CD4-positive, alpha-beta T cell treated with Interleukin-6 for 4 hours (primary cell): ENCODE measurements around the gene ABCG1.

Experiments
- DNase-seq: peaks from one replicate; pipeline ENCODE4 v3.0.0-alpha.2; 2020; ENCODE audit warnings: mixed read lengths

ABCG1 gene

DNA sequence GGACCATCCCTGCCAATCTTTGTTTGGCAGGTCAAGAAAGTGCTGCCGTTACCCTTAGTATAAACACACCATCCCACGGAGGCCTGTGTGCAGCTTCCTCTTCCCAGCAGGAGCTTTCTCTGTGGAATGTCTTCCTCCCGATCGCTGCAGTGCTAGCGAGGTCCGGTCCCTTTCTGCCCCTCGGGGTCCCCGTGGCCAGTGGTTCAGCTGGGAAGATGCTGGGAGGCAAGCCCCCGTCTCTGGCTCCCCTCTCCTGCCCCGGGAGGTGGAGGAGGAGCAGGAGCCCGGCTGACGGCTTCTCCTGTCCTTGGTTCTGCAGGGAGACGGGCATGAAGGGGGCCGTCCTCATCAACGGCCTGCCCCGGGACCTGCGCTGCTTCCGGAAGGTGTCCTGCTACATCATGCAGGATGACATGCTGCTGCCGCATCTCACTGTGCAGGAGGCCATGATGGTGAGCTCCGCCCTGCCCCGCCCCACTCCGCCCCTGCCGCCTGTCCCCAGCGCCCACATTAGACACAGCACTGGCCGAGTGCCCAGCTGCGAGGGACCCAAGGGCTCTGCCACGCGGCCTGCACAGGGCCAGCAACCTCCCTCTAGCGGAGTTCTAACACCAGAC lies 54.2 kb downstream of the ABCG1 start:
- no peak for DNase-seq

DNA sequence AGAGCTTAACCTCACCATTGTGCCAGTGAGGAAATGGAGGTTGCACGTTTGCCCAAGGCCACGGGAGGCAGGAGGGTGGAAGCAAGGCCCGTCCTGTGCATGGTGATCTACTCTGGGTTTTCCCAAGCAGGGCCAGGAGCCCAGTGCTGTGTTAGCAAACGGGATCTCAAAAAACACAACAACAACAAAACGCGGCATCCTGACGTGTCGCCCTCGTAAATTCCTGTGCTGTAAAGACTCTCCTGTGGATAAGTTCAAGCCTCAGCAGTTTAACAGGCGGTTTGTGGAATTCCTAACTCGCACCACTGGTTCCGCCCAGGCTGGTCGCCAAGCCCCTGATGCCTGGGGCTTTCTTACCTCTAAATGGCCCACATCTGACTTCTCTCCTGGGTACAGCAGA lies 57.1 kb downstream of the ABCG1 start:
- DNase-seq, result no peak

- no peak for DNase-seq
These were observed 57.7 kb downstream of the ABCG1 start for GRCh38 chr21:42276526-42277154.

DNA sequence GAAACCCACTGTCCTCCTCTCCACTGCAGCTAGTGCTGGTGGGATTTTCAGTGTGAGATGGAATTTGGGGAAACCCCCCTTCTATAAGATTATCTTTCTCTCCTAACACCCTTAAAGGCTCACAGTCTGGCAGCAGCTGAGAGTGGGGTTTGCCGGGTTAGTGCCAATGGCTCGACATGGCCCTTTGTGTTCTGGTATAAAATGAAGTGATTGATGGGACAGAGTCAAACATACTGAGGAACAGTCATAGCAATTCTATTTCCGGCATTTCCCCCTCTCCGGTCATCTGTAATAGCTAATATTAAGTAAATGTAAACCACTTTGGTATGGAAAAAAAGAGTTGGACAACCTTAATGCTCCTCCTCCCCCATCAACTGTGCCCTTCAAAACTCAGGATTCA lies 58.7 kb downstream of the ABCG1 start:
- no peak for DNase-seq

GRCh38 chr21:42278451-42279149 lies 59.7 kb downstream of the ABCG1 start:
- no peak for DNase-seq

DNA sequence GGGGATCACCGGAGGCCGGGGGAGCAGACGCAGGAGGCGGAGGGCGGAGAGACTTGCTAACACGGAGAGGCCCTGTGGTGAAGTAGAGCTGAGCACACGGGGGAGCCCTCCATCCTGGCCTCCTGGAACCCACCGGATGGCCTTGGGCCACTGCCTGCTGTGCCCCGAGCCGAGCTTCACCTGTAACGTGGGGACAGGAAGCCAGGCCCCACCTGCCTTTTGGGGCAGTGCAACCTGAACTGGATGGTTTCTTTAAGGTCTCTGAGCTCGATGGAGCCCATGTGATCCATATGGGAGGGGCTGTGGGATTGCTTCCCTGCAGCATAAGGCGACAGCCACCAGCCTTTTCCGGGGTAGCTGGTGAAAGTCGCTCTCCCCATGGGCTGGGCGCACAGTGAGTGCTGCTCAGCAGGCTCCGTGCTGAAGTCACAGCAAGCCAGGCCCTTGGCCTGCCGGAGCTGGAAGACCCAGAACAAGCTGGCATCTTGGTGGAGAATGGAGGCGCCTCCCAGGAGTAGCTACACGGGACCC lies 60.5 kb downstream of the ABCG1 start:
- no peak for DNase-seq

DNA sequence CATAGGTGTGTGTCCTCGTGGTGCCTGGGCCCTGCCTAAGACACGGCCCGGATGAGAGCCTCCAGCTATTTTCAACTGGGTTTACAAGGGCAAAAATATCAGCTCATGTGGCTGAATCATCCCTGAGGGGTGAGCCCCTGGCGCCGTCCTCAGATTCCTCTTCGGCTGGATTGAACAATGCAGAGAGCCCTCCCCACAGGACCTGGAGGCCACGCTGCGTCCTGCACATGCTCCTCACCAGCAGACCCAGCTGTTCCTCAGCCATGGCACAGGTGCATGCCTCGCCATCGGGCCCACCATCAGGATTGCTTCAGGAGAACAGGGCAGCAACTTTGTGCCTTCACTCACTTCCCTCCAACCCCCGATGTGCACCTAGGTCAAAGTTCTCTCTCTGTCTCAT lies 60.9 kb downstream of the ABCG1 start:
- DNase-seq, result no peak

DNA sequence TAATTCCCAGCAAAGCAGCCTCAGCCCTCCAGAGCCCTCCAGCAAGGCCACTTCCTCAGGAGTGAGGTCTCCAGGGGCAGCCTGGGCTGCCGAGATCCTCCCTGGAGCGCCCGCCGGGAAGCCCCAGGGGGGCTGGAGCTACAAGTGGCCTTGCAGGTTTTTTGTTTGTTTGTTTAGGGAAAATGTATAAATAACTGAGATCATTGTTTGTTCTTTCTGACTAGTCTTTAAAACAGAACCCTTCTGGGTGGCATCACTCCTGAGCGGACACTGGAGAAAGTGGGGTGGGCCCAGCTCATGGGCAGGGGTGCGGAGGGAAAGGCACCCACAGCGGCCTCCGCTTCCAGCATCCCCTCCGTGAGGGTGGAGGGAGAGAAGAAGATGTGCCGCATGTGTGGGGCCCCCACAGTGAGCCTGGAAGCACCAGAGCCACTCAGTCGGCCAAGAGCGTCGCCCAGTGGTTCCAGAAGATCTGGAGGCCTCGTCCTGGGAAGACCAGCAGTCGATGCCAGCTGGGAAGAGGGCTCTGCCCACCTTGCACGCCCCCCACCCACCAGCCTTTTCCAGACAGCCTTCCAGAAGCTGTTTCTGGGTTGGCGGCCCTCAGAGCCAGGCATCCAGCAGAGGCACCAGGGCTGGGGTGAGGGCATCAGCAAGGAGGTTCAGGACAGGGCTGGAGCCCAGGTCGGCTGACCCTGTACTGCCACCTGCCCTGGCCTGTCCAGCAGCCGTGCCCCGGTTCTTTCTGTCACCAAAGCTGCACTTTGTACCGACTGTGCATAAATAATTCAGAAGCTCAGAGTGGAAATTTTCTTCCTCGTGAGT lies 61.6 kb downstream of the ABCG1 start:
- DNase-seq, result no peak

DNA sequence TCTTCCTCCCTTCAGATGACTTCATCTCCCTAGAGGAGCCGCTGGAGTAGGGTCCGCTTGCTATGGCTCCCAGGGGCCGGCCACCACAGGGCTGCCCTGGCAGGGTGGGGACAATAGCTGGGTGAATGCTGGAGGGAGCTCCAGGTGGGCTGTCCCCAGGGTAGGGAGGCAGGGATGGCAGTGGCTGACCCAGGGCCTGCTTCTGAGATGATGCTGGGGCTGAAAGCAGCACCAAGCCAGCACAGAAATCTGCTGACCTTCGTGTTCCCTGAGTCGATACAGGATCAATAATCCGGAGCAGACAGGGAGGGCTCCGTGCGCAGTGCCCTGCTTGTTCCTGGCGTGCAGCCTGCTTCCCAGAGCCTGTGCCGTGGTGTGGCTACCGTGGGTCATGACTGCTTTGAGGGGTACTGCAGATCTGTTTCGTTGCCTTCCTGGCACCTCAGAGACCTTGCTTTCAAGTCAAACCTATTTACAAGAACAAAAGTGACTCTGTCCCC lies 62.3 kb downstream of the ABCG1 start:
- DNase-seq, result no peak

DNA sequence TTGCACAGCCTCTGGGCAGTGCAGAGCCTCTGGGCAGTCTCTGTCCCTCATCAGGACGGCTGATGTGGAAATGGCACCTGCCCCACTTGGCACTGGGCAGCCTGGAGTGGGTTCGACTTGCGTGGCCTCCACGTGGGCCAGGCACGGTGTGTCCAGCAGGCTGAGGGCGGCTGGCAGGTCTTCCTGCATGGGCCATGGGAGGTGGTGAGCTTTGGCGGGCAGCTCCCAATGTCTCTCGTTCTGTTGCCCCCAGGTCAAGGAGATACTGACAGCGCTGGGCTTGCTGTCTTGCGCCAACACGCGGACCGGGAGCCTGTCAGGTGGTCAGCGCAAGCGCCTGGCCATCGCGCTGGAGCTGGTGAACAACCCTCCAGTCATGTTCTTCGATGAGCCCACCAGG lies 63.1 kb downstream of the ABCG1 start:
- DNase-seq, result no peak

GRCh38 chr21:42282715-42283114 lies 63.8 kb downstream of the ABCG1 start:
- no peak for DNase-seq

- DNase-seq, result no peak
These were observed 66.8 kb downstream of the ABCG1 start for GRCh38 chr21:42285569-42286245.

DNA sequence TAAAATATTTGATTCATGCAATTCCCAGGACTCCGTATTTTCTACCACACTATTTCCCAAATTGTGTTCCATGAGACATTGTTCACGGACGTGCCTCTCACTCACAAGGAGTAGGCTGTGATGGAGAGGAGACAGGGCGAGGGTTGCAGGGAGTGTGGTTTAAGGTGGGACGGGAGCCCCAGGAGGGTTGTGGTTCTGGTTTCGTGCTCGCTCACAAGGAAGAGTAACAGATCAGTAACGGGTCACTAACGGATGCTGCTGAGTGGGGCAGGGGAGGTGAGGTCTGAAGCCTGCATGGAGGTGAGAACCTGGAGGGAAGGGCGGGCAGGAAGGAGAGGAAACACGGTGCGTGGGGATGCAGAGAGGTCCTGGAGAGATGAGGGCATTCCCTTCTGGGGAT lies 67.5 kb downstream of the ABCG1 start:
- no peak for DNase-seq

- no peak for DNase-seq
These were observed 68.5 kb downstream of the ABCG1 start for GRCh38 chr21:42287193-42288083.

GRCh38 chr21:42288962-42289361 lies 70.0 kb downstream of the ABCG1 start:
- no peak for DNase-seq

GRCh38 chr21:42289926-42290325 lies 71.0 kb downstream of the ABCG1 start:
- no peak for DNase-seq

DNA sequence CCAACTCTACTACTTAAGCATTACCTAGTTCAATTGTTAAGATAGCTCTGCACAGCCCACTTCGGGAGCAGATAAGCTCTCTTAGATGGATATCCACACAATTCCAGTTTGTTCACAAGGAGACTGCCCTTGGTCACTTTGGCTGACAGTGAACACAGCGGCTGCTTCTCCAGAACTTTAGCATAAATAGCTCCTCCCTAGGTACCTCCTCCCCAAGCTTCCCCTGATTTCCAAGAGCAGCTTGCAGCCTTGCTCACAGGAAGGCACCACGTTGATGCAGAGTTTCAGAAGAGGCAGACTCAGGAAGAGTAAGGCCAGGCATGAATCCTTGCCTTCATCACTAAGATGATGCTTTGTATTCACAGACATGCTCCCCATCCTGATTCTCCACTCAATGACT lies 71.6 kb downstream of the ABCG1 start:
- no peak for DNase-seq

DNA sequence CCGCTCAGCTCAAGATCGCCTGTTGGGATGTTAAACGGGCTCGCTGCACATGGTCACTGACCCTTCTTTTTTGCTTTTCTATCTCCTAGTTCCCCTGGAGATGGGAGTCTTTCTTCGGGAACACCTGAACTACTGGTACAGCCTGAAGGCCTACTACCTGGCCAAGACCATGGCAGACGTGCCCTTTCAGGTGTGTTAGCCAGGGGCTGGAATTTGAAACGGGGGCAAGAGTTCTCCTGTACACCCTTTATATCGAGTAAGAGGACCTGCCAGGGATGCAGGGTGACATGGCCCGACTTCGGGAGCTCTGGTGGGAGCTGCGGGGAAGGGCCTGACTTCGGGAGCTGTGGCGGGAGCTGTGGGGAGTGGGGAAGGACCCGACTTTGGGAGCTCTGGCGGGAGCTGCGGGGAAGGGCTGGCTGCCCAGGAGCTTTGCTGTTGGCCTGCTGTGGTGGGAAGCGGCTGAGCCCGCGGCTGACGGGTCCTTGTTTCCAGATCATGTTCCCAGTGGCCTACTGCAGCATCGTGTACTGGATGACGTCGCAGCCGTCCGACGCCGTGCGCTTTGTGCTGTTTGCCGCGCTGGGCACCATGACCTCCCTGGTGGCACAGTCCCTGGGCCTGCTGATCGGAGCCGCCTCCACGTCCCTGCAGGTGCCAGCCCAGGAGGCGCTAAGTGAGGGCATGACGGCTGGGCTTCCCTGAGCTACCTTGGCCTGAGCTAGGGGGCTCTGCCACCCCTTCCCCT lies 72.2 kb downstream of the ABCG1 start:
- DNase-seq, result no peak

DNA sequence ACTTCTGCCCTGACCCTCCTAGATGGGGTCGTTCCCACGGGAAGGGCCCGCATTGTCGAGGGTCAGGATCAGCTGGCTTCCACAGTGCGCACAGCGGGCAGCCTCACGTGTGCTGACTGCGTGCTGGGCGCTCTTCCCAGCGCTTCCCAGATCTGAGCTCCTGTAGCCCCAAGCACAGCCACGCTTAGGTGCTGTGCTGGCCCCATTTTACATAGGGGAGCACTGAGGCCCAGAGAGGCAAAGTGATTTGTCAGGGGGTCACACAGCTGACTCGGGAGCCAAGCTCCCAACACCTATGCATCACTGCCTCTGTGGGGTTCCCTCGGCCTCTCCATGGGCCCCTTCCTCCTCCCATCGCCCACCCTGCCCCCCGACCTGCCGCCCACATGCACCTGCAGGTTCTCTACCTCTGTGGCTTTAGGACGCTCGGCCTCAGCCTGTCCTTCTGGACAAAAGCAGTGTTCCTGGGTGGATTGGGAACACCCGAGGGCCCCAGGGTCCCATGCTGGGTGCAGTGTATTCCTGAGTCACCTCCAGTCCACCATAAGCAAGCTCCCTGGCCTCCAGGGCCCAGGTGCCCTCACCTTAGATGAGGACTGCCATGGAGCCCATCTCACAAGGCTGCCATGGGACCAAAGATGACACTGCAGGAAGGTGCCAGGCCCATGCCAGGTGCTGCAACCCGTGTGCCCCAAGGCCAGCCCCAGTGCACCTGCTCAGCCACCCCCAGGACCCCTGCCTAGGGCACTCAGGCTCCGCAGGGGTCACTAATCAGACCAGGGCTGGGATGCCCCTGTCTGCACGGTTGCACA lies 73.0 kb downstream of the ABCG1 start:
- no peak for DNase-seq
